ENCODE data around the gene HOXA13.

HOXA13 gene

GRCh38 chr7:27156916-27157701 is 42.8 kb downstream of the HOXA13 start:
- H3K79me2 ChIP-seq (ENCODE audit: low read length), result no peaks in the 10 kb centered on the region
- no peak overlapping the region for H3K4me3 ChIP-seq (ENCODE audit: low read length)
- H4K20me1 ChIP-seq (ENCODE audit: insufficient read depth, low read length), result no peaks in the 10 kb centered on the region
- no peaks in the 10 kb centered on the region for H3K36me3 ChIP-seq (replicated peaks; ENCODE audit: low read depth, low read length)
- no peak overlapping the region for H2AFZ ChIP-seq (ENCODE audit: low read depth, low read length)
- H3K27me3 ChIP-seq (ENCODE audit: low read depth, low read length), result no peaks in the 10 kb centered on the region
- no peak overlapping the region for H3K4me2 ChIP-seq (ENCODE audit: low read length)
- H3K9me3 ChIP-seq (ENCODE audit: insufficient read depth, low read length), result no peaks in the 10 kb centered on the region
- 0 out of 2 replicates have a peak, but pooled peaks cover 5% of the 10 kb centered on the region for H3K4me1 ChIP-seq (ENCODE audit: low read length)
- no peak for TF ChIP-seq CTCF (IDR thresholded peaks at IDR 0.05; ENCODE audit: low read depth, low read length)
- TF ChIP-seq EZH2phosphoT487 (IDR thresholded peaks at IDR 0.05; ENCODE audit: low read depth), result no peak
- no peak overlapping the region for H3K9ac ChIP-seq (ENCODE audit: low read length)
- no peak overlapping the region for H3K27ac ChIP-seq (ENCODE audit: low read length)

DNA sequence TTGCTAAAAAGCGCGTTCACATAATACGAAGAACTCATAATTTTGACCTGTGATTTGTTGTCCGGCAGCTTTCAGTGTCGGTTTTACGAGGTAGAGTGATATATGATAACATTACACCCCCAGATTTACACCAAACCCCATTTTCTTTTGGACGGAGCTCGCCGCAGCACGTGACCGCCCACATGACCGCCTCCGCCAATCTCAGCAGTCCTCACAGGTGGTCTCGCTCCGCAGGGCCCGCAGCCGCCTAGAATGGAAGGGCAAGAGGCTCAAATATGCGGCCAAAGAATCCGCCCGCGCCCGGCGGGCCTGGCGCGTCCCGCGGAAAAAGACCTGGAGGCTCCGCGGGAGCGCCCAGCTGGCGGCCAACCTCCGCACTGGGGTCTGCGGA is 43.4 kb downstream of the HOXA13 start, which contains the start of gene HOXA7:
Gene HOXA7, minus strand, starts transcription at position 168 of the 391 bp plus-strand sequence. Its CDS starts 130 bp downstream, at position 38.
- H4K20me1 ChIP-seq (ENCODE audit: insufficient read depth, low read length), result no peaks in the 10 kb centered on the region
- no peaks in the 10 kb centered on the region for H3K79me2 ChIP-seq (ENCODE audit: low read length)
- 0 out of 2 replicates have a peak, but pooled peaks cover 8% of the 10 kb centered on the region for H3K4me1 ChIP-seq (ENCODE audit: low read length)
- no peak within 1 kb of the TSS for H3K4me2 ChIP-seq (ENCODE audit: low read length)
- H3K27ac ChIP-seq (ENCODE audit: low read length), result no peak within 1 kb of the TSS
- H3K36me3 ChIP-seq (replicated peaks; ENCODE audit: low read depth, low read length), result no peaks in the 10 kb centered on the region
- no peak within 1 kb of the TSS for H2AFZ ChIP-seq (ENCODE audit: low read depth, low read length)
- no peak within 1 kb of the TSS for H3K9ac ChIP-seq (ENCODE audit: low read length)
- no peak within 1 kb of the TSS for H3K4me3 ChIP-seq (ENCODE audit: low read length)
- no peak for TF ChIP-seq CTCF (IDR thresholded peaks at IDR 0.05; ENCODE audit: low read depth, low read length)
- no peak for TF ChIP-seq EZH2phosphoT487 (IDR thresholded peaks at IDR 0.05; ENCODE audit: low read depth)
- H3K27me3 ChIP-seq (ENCODE audit: low read depth, low read length), result no peaks in the 10 kb centered on the region
- no peaks in the 10 kb centered on the region for H3K9me3 ChIP-seq (ENCODE audit: insufficient read depth, low read length)

GRCh38 chr7:27155816-27156507 is 43.9 kb downstream of the HOXA13 start:
- TF ChIP-seq EZH2phosphoT487 (IDR thresholded peaks at IDR 0.05; ENCODE audit: low read depth) (no peak), CTCF (IDR thresholded peaks at IDR 0.05; ENCODE audit: low read depth, low read length) (no peak)
- no peak overlapping the region for H3K4me3 ChIP-seq (ENCODE audit: low read length)
- H3K36me3 ChIP-seq (replicated peaks; ENCODE audit: low read depth, low read length), result no peaks in the 10 kb centered on the region
- H3K4me1 ChIP-seq (ENCODE audit: low read length), result 0 out of 2 replicates have a peak, but pooled peaks cover 9% of the 10 kb centered on the region
- H3K27ac ChIP-seq (ENCODE audit: low read length), result no peak overlapping the region
- no peaks in the 10 kb centered on the region for H3K9me3 ChIP-seq (ENCODE audit: insufficient read depth, low read length)
- H4K20me1 ChIP-seq (ENCODE audit: insufficient read depth, low read length), result no peaks in the 10 kb centered on the region
- H3K79me2 ChIP-seq (ENCODE audit: low read length), result no peaks in the 10 kb centered on the region
- no peaks in the 10 kb centered on the region for H3K27me3 ChIP-seq (ENCODE audit: low read depth, low read length)
- no peak overlapping the region for H3K4me2 ChIP-seq (ENCODE audit: low read length)
- no peak overlapping the region for H3K9ac ChIP-seq (ENCODE audit: low read length)
- no peak overlapping the region for H2AFZ ChIP-seq (ENCODE audit: low read depth, low read length)
